Ureter (tissue), 1 donor: ENCODE results near the gene EVL. TPM values are rescaled to one million over a fixed set of nuclear protein-coding genes. Genes with fewer than 3 reads are reported as not detected.

ENCODE experiments used
- DNase-seq: peaks from one replicate; pipeline ENCODE4 v3.0.0-alpha.2; 2020; ENCODE audit warnings: low spot score
- total RNA-seq: library from RNA; stranded (reverse); gene quantifications from one replicate; pipeline ENCODE4 v1.2.4, GENCODE V29; 2023
- donor health status: DM: yes; HTN: yes; CAD: no.

The EVL gene
- total RNA-seq, 1 donor from 2014 or later, result 121 TPM

DNA sequence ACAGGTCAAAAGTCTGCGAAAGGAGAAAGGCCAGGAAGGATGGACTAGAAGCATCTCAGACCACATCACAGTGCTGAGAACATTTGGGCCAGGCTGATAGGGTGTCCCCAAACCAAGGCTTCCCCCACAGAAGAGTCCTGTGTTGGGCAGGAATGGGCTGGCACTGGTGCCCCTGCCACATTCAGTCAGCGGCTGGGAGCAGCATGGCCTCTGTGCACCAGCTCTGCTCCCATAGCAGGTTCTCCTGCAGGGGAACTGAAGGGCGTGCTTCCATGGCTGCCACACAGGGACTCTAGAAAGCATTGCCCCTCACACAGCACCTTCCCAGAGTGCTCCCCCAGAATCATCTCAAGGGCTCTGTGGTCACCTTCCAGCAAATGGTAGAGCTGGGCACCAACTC is 17.5 kb downstream of the EVL start:
- no peak for DNase-seq

DNA sequence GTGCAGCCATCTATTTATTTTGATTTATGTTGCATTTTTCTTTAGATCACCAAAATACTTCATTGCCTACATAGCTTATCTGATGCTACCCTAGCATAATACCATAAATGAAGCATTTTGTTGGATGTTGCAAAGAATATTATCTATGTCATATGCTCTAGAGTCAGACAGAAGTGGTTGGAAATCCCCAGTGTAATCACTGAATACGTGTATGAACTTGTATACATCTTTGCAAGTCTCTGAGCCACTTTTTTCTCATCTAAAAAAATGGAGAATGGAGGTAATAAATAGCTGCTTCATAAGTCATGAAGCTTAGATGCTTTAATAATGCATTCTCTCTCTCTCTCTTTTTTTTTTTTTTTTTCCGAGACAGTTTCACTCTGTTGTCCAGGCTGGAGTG is 18.5 kb downstream of the EVL start:
- no peak for DNase-seq

DNA sequence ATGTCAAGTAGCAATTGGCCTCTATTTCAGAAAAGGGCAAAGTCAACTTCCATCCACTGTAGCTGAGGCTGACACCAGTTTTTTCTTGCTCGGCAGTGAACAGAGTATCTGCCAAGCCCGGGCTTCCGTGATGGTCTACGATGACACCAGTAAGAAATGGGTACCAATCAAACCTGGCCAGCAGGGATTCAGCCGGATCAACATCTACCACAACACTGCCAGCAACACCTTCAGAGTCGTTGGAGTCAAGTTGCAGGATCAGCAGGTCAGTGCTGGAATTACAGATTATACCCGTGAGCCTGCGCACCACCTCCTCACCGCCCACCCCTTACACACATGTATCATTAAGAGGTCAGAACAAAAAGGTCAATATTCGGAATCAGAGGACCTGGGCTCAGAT is 19.4 kb downstream of the EVL start:
- DNase-seq, result no peak

DNA sequence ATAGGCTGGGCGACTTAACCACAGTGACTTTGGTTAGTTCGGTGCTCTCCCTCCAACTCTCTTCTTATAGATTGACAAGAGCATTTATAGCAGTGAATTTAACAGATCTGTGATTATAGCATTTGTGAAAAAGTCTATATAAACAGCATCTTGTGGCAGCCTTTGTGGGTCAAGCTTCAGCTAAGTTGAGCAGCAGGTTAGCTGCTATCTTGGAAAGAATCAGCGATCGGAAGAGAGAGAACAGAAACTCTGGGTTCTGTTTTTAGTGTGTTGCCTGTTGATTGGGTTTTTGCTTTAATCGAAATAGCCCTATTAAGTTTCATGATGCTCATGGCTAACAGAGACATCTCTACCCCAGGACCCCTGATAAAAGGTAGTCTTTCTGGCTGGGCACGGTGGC is 20.2 kb downstream of the EVL start:
- no peak for DNase-seq

DNA sequence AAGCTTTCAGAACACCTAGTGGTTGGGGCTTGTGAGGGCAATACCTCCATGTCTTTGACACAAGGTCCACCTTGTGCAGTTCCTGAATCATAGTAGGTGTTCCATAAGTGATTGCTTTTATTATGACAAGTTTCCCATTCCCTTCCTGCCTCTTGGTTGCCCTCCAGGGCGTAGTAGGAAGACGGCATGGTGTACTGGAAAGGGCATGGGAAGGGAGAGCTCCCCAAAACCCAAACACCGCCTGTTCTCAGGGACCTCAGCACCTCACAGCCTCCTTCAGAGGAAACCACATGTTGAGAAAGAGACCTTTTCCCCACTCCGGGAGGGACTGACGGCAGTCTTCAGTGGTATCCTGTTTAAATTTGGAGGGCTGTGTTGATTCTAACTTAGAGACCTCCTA is 21.1 kb downstream of the EVL start:
- no peak for DNase-seq

DNA sequence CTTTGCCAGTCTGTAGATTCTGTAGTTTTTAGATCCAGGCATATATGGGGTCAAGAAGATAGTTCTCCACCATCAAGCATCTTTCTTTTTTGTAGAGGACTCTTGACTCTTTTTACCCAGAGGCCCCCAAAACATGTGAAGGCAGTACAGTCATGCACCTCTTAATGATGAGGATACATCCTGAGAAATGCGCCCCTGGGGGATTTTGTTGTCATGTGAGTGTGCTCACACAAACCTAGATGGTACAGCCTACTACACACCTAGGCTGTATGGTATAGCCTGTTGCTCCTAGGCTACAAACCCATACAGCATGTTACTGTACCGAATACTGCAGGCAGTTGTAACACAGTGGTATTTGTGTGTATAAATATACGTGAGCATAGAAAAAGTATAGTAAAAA is 23.0 kb downstream of the EVL start:
- no peak for DNase-seq

DNA sequence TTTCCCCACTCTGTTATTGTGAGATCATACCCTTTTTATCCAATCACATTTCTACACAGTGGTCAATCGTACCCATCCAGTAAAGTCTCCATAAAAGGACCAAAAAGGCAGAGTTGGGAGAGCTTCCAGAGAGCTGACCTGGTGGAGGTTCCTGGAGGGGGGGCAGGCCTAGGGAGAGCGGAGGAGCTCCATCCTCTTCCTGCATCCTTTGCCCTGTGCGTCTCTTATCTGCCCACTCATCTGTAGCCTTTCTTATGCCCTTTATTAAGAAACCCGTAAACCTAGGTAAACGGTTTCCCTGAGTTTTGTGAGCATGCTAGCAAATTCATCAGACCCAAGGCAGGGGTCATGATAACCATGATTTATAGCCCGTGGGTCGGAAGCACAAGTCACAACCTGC is 26.2 kb downstream of the EVL start:
- no peak for DNase-seq

DNA sequence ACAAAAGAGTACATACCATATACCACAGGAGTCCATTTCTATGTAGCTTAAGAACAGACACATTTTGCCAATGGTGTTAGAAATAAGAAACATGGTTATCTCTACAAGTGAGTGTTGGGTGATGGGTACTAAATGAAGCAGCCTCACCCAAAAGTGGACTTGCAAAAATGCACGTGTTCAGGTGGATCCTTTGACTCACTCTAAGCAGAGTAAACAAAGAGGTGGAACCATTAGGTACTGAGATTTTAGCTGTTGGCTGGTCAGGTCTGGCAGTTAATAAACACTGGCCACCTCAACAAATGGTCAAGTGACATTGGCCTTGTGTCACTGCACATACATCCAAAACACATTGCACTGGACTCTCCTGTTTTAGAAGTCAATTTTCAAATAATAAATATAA is 27.6 kb downstream of the EVL start:
- DNase-seq, result no peak

DNA sequence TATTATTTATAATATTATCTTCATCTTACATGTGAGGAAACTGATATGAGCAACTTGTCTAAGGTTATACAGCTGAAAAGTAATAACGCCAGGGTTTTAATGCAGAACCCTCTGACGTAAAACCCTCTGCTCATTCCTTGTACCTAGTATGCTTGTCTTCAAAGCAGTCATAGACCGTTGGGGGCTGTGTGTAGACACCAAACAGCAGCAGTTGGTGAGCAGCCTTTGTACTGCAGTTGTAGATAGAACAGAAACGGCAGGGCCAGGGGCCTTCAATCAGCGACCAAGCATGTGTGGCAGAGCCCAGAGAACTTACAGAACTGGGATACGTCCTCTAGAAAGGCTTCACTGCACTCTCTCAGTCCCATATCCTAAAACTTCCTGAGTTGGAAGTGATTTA is 28.1 kb downstream of the EVL start:
- no peak for DNase-seq

DNA sequence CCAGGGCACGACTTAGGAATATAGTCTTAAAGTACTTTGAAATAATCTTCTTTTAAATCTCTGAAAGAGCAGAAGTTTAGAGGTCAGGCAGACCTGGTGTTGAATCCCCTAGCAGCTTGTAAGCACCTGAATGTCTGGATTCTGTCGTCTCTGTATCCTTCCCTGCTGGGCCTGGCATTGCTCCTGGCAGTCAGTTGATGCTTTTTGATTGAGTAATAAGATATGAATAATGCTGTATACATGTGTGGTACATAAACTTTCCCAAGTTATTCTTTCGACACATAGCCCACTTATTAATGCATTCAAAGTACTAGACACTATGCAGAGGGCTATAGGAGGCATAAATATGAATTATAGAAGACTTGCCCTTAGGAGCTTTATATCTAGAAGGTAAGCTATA is 31.4 kb downstream of the EVL start:
- DNase-seq, result no peak

DNA sequence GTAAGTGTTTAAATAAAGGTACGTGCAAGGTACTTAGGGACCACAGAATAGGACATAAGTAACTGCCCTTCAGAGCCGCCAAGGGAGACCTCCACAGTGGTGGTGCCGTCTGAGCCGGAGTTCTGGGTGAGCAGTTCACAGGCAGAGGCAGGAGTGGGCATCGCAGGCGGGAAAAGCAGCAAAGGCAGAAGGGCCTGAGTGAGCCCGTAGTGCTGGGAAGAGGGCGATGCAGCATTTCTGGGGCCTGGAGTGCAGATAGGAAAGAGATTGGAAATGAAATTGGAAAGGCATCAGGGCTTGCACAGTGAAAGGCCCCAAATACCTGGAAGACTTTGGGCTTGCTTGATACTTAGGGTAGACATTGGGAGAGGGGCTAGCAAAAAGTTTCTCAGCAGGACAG is 32.9 kb downstream of the EVL start:
- no peak for DNase-seq

DNA sequence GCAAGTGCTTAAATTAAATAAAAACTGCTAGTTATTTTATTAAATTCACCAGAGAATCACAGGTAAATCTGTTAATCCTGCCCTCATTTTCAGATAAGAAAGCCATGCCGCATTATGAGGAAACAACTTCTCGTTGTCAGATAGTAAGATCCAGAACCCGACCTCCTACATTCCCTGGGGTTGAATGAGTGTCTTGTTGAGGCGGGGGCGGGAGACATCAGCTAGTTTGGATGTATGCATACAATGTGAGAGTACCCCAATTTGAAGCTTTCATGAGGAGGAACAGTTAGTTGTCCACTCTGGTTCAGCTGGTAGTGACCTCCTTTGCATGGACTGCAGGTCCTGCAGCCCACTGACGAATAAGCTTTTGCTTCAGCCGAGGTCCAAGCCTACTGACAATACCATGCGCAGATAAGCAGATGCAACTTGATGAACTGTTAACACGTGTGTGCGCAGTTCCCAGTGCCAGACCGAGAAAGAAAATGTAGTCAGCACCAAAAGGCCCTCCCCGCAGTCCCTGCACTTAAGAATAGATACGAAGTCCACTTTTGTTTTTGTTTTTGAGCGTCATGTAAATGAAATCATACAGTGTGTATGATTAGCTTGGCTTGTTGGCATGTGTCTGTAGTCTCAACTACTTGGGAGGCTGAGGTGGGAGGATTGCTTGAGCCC is 34.9 kb downstream of the EVL start:
- DNase-seq, result no peak

DNA sequence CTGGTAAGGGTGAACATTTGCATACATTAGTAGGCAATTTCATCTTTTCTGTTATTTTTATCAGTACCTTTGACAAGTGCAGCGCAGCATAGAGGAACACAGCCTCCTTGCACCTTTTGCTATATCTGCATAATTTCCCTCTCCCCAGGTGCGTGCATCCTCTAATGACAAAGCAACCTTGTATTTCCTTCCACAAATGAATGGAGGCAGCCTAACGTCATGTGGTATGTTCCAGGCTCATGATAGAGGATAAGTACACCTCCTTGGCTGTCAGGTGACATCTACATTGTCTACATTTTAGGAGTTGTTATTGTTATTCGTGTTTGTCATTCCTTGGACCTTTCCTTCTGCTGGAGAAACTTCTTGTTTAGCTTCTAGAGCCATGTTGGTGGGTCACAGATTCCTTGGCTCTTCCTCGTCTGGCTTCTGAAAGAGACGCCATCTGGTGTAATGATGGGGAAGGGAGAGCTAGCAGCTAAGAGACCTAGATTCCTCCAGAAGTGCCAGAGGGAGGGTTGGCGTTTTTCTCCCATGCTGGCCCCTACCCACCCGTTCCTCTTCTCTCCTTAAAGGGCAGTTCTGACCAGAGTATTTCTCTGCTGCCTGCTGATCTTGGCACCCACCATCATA is 37.0 kb downstream of the EVL start:
- DNase-seq, result no peak

DNA sequence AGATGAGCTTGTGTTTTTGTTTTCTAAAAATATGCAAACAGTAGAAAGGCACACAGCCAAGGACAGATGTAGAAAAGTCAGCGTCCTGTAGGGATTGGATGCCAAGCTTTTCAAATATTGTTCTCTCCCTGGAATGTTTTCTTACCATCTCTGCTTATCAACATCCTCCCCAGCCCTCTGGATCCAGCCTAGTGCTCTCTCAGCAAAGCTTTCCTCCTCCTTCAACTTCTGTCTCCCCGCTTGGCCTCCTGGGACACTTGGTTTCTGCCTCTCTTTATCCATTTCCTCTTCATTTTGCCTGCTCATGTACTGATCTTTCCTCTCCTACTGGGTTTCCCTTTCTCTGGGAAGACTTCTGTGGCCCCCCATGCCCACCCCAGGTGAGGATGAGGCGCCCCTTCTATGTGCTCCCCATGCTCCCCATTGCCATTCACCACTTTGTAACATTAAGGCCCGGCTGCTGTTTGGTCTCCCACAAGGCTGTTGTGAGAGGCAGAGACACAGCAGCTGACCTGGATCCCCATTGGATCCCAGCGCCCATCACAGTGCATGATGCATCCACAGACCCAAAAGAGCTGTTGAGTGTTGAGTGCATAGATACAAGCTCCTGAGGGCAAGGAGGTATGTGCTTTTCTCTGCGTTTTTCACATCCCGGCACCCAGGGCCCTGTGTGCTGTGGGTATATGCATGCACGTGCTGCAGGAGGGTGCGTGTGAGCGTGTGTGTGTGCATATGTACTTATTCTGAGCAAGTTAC is 38.2 kb downstream of the EVL start:
- no peak for DNase-seq

DNA sequence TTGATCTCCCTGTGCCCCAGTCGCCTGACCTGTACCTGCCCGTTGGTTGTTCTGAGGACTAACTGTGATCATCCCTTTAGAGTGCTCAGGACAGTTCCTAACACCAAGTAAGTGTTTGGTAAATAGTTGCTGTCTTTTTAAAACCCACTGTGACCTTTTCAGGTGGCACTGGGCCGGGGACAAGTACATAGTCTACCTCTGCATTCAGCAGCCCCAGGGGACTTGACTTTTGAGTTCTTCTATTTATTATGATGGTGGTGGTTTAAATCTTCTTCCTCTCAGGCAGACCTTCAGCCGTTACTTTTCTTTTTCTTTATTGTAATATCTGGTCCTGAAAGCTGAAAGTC is 38.8 kb downstream of the EVL start:
- no peak for DNase-seq

DNA sequence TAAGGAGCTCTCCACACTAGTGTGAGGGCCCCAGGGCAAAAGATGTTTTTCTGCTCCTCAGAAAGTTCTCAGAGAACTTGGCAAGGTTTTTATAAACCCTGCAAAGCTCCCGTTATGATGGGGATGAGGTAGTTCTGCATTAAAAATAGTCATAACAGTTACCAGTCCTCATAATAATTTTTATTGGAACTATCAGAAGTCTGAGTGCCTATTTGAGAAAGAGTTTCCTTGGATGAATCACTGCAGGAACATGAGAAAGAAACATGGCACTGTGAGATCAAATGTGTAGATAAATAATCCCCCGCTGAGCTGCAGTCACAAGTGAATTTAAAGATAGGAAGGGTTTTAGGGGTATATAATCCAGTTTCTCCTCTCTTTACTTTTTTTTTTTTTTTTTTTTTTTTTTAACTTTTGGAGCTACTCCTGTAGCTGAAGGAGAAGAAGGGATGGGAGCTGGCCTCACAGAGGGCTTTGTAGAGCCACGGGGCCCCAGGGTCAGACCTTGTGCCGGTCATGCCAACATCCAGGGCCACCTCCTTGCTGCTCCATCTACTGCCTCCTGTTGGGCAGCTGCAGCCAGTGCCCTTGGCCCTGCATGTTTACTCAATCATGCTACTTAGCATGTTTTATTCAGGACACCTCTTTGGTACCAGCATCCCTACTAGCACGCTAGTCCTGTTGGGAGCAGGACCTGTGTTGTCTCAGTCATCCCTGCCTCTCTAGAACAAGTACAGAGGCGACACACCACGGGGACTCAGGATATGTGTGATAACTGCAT is 39.5 kb downstream of the EVL start:
- no peak for DNase-seq

DNA sequence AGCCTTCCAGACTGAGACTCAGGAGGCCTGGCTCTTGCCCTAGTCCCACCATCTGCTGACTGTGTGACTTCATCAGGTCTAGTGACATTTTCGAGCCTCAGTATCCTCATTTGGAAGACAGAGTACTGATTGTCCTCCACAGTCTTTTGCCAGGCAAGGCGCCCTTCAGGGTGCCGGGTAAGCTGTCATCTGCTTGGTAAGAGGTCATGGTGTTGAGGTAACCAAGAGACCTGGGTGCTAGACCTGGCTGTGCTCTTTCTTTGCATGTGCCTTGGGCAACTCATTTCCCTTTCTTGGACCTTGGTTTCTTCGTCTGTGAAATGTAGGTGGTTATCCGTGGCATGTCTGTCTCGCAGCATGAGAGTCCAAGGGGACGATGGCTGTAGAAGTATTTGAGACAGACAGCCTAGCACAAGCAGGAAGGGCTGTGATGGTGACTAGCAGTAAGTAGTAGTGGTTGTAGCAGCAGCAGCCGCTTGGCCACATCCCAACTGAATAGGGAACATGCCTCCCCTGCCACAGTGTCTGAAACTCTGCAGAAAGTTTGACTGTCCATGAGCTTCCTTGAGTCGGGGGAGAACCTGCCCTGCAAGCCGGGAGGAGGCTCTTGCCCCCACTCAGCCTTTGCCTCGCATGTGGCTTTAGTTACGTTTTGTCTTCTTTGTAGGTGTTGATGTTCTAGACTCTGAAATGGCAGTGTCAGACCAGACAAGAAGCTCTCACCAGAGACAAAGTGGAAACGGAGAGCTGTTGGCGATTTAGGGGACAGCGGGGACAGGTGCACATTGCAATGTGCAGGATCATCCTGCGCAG is 40.3 kb downstream of the EVL start:
- DNase-seq, result no peak

DNA sequence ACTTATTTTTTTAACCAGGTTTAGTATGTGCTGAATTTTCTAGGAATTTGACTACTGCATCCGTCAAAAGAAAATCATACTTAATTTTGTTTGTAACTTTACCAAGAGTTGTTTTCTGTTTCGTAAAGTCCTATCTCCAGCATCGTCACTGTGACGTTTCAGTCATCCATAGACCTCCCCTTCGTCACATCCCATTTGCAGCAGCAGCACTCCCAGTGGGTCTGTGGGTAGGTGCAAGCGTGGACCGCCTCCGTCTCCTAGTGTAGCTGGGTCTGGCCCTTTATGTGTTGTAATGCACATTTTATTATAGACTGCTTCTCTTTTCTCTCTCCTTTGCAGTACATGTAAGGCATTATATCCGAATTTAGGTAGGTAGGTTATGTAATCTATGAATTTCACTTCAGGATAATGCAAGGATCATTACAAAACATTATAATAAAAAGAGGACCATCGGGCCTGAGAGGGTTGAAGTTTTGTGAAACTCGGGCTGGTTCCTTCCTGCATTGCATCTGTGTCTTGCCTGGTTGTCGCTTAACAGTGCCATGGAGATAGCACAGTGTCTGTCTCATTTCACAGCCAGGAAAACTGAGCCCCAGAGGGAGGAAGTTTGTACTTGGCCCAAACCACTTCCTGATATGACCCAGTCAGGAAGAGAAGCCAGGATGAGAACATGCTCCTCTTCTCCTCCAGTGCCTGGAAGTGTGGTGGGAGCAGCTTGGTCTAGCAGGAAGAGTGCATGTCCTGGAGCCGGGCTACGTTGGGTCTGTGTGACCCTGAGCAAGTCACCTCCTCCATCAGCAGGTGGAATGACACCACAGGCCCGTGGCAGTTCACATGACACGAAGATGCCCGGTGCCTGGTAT is 41.3 kb downstream of the EVL start:
- DNase-seq, result no peak

DNA sequence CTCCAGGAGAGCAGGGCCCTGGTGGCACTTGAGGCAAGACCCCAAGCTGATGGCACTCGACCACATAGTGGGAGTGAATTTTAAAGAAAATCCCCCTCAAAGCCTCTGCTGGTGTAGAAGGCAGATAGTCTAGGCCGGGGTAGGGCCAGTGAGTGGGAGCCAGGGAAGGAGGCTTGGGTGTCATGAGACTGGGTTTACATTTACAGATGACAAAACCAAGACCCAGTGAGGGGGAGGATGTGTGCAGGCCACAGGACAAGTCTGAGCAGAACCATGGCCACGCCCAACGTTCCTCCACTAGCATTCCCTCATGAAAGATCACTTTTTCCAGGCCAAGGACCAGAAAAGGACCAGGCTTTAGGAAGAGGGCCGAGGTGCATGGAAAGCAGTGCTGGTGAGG is 42.0 kb downstream of the EVL start:
- DNase-seq, result peak; percentile 67

DNA sequence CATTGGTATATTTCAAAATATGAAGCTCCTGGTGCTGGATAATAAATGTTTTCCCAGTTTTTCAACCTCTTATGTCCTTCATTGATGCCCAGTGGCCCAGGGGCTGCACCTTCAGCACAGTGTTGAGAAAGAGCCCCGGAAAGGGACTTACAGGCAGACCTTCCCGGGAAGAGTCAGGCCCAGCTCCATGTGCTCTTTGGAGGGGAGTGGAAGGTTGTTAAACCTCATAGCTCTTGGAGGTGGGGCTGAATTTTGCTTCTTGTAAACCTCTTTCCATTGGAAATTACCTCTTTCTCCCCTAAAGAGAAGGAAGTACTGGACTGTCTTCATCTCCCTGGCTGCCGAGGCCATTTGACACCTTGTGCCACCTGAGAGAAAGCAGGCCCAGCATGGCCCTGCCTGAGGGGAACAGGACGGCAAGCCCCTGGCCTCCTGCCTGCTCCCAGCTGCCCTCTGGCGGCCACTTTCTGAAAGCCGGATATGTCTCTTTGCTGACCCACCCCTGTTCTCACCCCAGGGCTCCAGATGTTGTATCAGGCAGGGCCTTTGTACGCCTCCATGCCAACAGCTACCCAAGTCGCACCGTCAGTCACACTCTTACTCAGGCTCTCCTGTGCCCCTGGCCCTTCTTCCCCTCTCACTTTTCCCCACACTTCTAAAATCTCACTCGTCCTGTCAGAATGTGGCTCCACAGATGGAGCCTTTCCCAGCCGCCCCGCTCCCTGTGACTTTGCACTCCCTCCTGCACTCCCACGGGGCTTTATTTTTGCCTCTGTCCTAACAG is 43.0 kb downstream of the EVL start:
- DNase-seq, result peak; percentile 86
